Measurements from ENCODE around the gene NEURL1. TPM values are rescaled to one million over a fixed set of nuclear protein-coding genes. Genes with fewer than 3 reads are reported as not detected.

Gene NEURL1
- total and polyA plus RNA-seq, 12 donors = 0.18 to 12.5 (median 2.3) TPM; not detected in 3

DNA sequence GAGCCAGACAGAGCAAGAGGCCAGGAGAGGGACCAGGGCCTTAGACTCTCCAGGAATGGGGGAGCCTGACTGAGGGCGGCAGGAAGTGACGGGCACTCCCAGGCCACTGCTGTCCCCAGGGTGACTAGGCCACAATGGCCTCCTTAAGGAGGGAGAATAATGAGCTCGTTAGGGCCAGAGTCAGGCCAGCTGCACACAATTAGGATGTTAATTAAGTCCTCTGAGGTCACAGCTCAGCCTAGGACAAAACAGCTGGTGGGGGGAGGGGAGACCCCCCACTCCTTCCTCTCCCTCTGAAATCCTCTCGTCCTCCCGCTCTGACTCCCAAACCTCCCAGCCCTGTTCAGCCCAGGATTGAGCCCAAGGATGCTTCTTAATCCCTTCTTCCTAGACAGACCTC lies 143.0 kb downstream of the NEURL1 start:
- Histone ChIP-seq H3K27ac (peak overlapping the region in 3 of 5 donors; percentile 54 to 90 (median 88)), H3K4me1 (replicated peaks in 1 of 2) (peaks cover 18 to 57% of the 10 kb centered on the region in 2 donors), H3K36me3 (replicated peaks in 1 of 2) (no peaks in the 10 kb centered on the region), H3K27me3 (no peaks in the 10 kb centered on the region), H3K9me3 (replicated peaks in 1 of 3) (no peaks in the 10 kb centered on the region), H3K4me3 (no peak overlapping the region)
- 73 to 82% (median 77%) methylated on average over 5 of the region's 5 CpGs for WGBS, 4 donors
- intact Hi-C loops (cut with DNase I) = no loop called here
- no peak for DNase-seq
- TF ChIP-seq, protein P1, sequence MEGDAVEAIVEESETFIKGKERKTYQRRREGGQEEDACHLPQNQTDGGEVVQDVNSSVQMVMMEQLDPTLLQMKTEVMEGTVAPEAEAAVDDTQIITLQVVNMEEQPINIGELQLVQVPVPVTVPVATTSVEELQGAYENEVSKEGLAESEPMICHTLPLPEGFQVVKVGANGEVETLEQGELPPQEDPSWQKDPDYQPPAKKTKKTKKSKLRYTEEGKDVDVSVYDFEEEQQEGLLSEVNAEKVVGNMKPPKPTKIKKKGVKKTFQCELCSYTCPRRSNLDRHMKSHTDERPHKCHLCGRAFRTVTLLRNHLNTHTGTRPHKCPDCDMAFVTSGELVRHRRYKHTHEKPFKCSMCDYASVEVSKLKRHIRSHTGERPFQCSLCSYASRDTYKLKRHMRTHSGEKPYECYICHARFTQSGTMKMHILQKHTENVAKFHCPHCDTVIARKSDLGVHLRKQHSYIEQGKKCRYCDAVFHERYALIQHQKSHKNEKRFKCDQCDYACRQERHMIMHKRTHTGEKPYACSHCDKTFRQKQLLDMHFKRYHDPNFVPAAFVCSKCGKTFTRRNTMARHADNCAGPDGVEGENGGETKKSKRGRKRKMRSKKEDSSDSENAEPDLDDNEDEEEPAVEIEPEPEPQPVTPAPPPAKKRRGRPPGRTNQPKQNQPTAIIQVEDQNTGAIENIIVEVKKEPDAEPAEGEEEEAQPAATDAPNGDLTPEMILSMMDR (IDR thresholded peaks at IDR 0.05) = no peak
- TF ChIP-seq POLR2A (IDR thresholded peaks at IDR 0.05) = no peak

DNA sequence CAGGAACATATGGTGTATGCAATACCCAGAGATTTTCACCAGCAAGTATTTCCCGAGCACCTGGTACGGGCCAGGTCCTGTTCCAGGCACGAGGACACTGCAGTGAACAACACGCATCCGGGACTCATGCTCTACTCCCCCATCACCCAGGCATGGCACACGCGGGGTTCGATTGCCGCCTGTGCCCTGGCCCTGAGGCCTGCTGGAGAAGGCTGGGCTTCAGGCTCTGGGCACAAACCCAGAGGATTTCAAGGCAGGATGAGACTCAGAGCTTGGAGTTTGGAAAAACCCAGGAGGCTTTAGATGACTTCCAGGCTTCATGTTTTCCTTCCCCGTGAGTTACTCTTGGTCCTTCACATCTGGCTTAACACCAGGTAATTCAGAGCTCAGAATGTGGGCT lies 143.5 kb downstream of the NEURL1 start:
- TF ChIP-seq POLR2A (IDR thresholded peaks at IDR 0.05) = no peak
- TF ChIP-seq, protein P1 (IDR thresholded peaks at IDR 0.05) = no peak
- Histone ChIP-seq H3K27ac (peak overlapping the region in 4 of 5 donors; percentile 54 to 90 (median 76)), H3K4me3 (no peak overlapping the region), H3K9me3 (replicated peaks in 1 of 3) (no peaks in the 10 kb centered on the region), H3K4me1 (replicated peaks in 1 of 2) (peaks cover 18 to 59% of the 10 kb centered on the region in 2 donors), H3K27me3 (no peaks in the 10 kb centered on the region), H3K36me3 (replicated peaks in 1 of 2) (no peaks in the 10 kb centered on the region)
- intact Hi-C loops (cut with DNase I) = no loop called here
- peak in 3 of 7 donors; percentile 47 to 65 (median 60) for DNase-seq
- WGBS, 4 donors = 34 to 76% (median 54%) methylated on average over 3 to 10 of the region's 10 CpGs

DNA sequence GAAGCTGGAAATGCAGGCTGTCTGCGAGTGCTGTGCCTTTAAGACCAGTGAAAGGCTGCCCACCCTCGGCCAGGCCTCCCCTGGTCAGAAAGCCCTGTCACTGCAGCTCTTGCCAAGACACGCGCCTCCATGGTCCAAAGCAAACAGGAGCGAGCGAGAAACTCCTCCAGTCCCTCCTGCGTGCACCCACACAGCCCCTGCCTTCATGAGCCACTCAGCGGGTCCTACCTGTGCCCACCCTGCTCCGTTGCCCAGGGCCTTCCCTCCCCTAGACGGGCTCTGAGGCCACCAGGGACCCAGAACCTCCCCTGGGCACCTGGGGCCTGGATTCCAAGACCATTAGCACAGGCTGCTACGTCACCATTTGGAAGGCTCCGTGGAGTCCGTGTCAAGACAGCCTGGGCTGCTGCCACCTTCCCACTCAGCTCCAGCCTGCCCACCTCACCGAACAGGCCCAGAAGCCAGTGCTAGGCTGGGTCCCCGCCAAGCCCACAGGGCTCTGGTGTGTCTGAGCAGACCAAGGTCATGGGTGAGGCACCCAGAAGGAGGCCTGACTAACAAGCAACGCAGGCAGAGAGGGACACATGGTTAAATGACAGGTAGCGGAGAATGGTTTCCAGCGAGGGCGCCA lies 144.5 kb downstream of the NEURL1 start:
- H3K4me3 ChIP-seq = no peak overlapping the region
- no peaks in the 10 kb centered on the region for H3K9me3 ChIP-seq (replicated peaks in 1 of 3)
- peaks cover 18 to 59% of the 10 kb centered on the region in 2 donors for H3K4me1 ChIP-seq (replicated peaks in 1 of 2)
- TF ChIP-seq, protein P1 (IDR thresholded peaks at IDR 0.05) = no peak
- no peak for TF ChIP-seq POLR2A (IDR thresholded peaks at IDR 0.05)
- WGBS, 4 donors = 53 to 60% (median 57%) methylated on average over 11 to 19 of the region's 19 CpGs
- no peaks in the 10 kb centered on the region for H3K27me3 ChIP-seq
- intact Hi-C loops (cut with DNase I) = no loop called here
- no peaks in the 10 kb centered on the region for H3K36me3 ChIP-seq (replicated peaks in 1 of 2)
- peak overlapping the region in 4 of 5 donors; percentile 54 to 90 (median 76) for H3K27ac ChIP-seq
- DNase-seq = peak; percentile 81 to 96 (median 93)

DNA sequence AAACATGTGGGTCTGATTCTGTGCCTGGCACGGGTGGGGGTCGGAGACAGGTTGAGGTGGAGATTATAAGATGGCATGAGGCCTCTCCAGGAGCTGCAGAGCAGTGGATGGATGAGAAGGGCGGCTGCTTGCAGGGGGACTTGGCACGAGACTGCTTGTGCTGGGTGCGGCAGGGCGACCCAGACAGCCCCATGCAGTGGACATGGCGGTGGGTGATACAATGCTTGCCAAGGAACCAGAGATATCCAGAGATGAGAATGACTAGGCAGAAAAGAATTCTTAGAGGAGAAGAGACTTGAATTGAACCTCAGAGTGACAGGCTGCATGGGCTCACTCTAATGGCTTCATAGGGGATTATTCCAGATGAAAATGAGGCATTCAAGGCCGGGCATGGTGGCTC lies 145.4 kb downstream of the NEURL1 start:
- H3K27me3 ChIP-seq = no peaks in the 10 kb centered on the region
- no peak for DNase-seq
- TF ChIP-seq, protein P1 (IDR thresholded peaks at IDR 0.05) = no peak
- TF ChIP-seq POLR2A (IDR thresholded peaks at IDR 0.05) = no peak
- peak overlapping the region in 4 of 5 donors; percentile 54 to 90 (median 76) for H3K27ac ChIP-seq
- peaks cover 18 to 59% of the 10 kb centered on the region in 2 donors for H3K4me1 ChIP-seq (replicated peaks in 1 of 2)
- intact Hi-C loops (cut with DNase I) = no loop called here
- no peaks in the 10 kb centered on the region for H3K36me3 ChIP-seq (replicated peaks in 1 of 2)
- no peaks in the 10 kb centered on the region for H3K9me3 ChIP-seq (replicated peaks in 1 of 3)
- 68 to 87% (median 78%) methylated on average over 8 of the region's 8 CpGs for WGBS, 4 donors
- no peak overlapping the region for H3K4me3 ChIP-seq
